ENCODE measurements around the gene NUDT16.

Gene NUDT16

GRCh38 chr3:131381445-131382291, at the start of gene NUDT16:
Gene NUDT16, plus strand, starts transcription at chr3:131381774. Its CDS starts 31 bp downstream, at chr3:131381805.
- no peak; the same call in 1 of the 2 replicates for TF ChIP-seq CTCF (conservative IDR thresholded peaks at IDR 0.05)
- TF ChIP-seq ZFX (IDR thresholded peaks at IDR 0.05), result peak; percentile 32; the same call in 1 of the 2 replicates
- H3K27ac ChIP-seq, result peak within 1 kb of the TSS; percentile 95

GRCh38 chr3:131338948-131339640, 42.5 kb upstream of the NUDT16 start:
- TF ChIP-seq CTCF (conservative IDR thresholded peaks at IDR 0.05) (no peak), ZFX (IDR thresholded peaks at IDR 0.05) (no peak)
- H3K27ac ChIP-seq, result no peak overlapping the region

GRCh38 chr3:131341761-131342160, 39.8 kb upstream of the NUDT16 start:
- no peak overlapping the region for H3K27ac ChIP-seq

GRCh38 chr3:131348911-131349310, 32.7 kb upstream of the NUDT16 start:
- no peak overlapping the region for H3K27ac ChIP-seq

More at GRCh38 chr3:131341761-131342160, 39.8 kb upstream of the NUDT16 start:
- TF ChIP-seq CTCF (conservative IDR thresholded peaks at IDR 0.05) (no peak), ZFX (IDR thresholded peaks at IDR 0.05) (no peak)

GRCh38 chr3:131349454-131349853, 32.1 kb upstream of the NUDT16 start:
- no peak overlapping the region for H3K27ac ChIP-seq

More at GRCh38 chr3:131348911-131349310, 32.7 kb upstream of the NUDT16 start:
- TF ChIP-seq CTCF (conservative IDR thresholded peaks at IDR 0.05) (no peak), ZFX (IDR thresholded peaks at IDR 0.05) (no peak)

GRCh38 chr3:131349946-131350347, 31.6 kb upstream of the NUDT16 start:
- H3K27ac ChIP-seq, result no peak overlapping the region
- TF ChIP-seq CTCF (conservative IDR thresholded peaks at IDR 0.05) (no peak), ZFX (IDR thresholded peaks at IDR 0.05) (no peak)

More at GRCh38 chr3:131349454-131349853, 32.1 kb upstream of the NUDT16 start:
- TF ChIP-seq ZFX (IDR thresholded peaks at IDR 0.05) (no peak), CTCF (conservative IDR thresholded peaks at IDR 0.05) (no peak)

GRCh38 chr3:131350506-131350905, 31.1 kb upstream of the NUDT16 start:
- H3K27ac ChIP-seq, result no peak overlapping the region
- TF ChIP-seq ZFX (IDR thresholded peaks at IDR 0.05), result no peak
- no peak for TF ChIP-seq CTCF (conservative IDR thresholded peaks at IDR 0.05)

Measured in C4-2B (cell line).